ENCODE results near the gene HACD2.
"Not testable (repeated sequence)": the region's sequence is repeated elsewhere in the genome, so short reads cannot be mapped to it uniquely, and the experiment has no call there.

The HACD2 gene

DNA sequence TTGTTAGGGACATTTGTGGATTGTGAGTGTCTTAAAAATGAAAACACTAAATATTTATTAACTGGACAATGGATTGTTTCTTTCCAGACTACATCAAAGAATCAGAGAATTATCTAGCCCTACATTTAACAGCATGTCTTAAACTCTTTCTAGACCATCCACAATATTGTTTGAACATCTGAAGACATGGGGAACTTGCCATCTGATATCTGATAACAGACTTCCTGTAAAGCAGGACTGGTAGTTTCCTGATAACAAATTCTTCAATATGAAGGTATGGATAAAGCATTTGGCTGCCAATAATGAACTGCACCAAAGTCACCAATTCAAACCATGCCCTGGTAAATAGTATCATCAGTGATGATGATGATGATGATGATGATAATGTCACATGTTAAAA lies 26.2 kb upstream of the HACD2 start:
- DNase-seq = no peak

- no peak for DNase-seq
Measured at GRCh38 chr3:123610331-123610730, 25.5 kb upstream of the HACD2 start.

DNA sequence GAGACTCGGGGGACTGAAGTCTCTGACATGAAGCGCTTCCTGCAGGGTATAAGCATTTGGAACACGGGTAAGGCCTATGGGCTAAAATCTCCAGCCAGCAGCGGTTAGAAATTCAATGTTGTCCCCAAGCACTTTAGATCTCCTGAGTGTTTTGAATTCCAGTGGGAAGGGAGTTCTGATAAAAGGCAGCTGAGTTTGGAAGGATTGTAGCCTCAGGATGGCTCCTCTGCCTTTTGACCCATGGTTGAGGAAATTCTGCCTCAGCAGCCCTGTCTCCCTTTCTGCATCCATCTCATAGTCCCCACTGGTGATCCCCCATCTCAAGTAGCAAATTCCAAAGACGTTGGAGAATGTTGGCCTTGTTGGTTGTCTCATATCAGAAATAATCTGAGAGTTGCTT lies 24.2 kb upstream of the HACD2 start:
- DNase-seq = no peak

DNA sequence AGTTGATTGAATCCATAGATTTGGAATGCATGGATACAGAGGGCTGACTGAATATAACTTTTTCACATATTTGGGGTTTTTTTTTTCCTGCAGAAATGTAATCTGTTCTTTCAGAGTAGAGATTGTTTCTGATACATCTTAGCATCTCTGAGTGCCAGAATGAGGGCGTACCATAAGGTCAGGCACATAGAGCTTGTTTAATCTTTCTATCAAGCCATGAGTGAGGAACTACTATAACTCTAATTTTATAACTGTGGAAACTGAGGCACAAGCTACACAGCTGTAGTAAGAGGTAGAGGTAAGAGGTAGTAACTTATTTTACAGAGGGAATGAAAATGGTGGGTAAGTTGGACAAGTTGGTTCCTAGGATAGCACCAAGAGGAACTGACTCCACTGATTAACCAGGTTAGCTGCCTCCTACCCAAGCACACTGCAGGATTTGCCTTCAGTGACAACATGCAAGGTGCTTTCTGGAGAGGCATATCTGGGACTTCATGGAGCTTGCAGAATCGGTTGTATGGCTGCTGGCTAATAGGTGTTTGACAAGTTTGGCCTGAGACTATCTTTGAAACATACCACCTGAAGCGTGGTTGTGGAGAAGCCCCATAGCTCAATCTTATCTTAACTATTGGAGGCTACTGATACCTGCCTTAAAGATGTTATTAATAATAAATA lies 23.5 kb upstream of the HACD2 start:
- DNase-seq = no peak

GRCh38 chr3:123606527-123606926 lies 21.7 kb upstream of the HACD2 start:
- no peak for DNase-seq

DNA sequence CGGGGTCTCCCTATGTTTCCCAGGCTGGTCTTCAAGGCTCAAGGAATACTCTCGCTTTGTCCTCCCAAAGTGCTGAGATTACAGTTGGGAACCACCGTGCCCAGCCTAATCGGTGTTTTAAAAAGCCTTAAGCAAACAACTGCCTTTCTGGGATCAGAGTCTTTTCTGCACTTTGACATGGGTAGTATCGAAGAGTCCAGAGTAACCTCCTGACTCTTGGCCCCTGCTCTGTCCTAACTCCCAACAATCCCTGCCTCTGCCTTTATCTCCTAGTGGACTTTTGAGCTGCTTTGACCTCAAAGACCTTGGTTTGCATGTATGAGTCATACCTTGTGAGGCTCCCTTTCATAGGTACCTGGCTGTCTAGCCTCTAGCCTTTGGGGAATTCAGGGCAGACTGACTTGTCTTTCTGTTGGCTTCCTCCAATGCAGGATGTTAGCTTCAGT lies 21.0 kb upstream of the HACD2 start:
- DNase-seq = no peak

- not testable (repeated sequence) for DNase-seq
Measured at GRCh38 chr3:123603153-123603552, 18.3 kb upstream of the HACD2 start.

GRCh38 chr3:123602325-123602724 lies 17.5 kb upstream of the HACD2 start:
- no peak for DNase-seq

GRCh38 chr3:123600863-123601262 lies 16.0 kb upstream of the HACD2 start:
- not testable (repeated sequence) for DNase-seq

GRCh38 chr3:123597561-123597960 lies 12.7 kb upstream of the HACD2 start:
- DNase-seq = no peak

GRCh38 chr3:123595396-123596180 lies 10.7 kb upstream of the HACD2 start:
- no peak for DNase-seq

- no peak for DNase-seq
Measured at GRCh38 chr3:123593381-123593780, 8.5 kb upstream of the HACD2 start.

DNA sequence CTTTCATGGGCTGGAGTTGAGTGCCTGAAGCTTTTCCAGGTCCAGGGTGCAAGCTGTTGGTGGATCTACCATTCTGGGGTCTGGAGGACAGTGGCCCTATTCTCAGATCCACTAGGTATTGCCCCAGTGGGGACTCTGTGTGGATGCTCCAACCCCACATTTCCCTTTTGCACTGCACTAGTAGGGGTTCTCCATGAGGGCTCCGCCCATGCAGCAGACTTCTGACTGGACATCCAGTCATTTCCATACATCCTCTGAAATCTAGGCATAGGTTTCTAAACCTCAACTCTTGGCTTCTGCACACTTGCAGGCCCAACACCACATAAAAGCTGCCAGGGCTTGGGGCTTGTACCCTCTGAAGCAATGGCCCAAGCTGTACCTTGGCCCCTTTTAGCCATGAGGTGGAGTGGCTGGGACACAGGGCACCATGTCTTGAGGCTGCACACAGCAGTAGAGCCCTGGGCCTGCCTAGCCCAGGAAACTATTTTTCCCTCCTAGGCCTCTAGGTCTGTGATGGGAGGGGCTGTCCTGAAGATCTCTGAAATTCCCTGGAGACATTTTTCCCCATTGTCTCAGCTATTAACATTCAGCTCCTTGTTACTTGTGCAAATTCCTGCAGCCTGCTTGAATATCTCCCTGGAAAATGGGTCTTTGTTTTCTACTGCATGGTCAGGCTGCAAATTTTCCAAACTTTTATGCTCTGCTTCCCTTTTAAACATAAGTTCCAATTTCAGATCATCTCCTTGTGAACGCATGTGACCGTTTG lies 6.0 kb upstream of the HACD2 start:
- DNase-seq = no peak

DNA sequence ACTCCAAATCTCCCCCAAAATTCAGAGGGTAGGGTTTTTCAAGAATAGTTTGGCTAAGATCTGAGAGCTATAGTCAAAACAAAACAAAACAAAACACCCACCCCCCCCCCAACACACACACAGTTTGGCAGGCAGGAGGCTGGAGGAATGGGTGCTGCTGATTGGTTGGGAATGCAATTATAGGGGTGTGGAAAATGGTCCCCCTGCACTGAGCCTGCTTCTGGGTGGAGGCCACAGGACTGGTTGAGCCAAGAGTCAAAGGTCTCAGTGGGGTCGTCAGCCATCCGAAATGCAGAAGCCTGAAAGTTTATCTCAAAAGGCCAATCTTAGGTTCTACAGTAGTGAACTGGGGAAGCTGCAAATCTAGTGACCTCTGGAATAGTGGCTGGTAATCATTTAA lies 2.5 kb upstream of the HACD2 start:
- DNase-seq = no peak

GRCh38 chr3:123586968-123587367 lies 2.1 kb upstream of the HACD2 start:
- no peak for DNase-seq

DNA sequence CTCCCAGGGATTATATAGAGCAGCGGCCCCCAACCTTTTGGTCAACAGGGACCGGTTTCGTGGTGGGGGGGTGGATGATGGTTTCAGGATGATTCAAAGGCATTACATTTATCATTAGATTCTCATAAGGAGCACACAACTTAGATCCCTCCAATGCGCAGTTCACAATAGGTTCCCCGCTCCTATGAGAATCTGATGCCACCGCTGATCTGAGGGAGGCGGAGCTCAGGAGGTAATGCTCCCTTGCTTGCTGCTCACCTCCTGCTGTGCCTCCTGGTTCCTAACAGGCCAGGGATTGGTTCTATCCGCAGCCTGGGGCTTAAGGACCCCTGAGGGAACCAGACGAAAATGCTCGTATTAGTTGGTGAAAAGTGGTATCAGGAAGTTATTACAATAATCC lies 1.3 kb upstream of the HACD2 start:
- DNase-seq = peak; percentile 63

DNA sequence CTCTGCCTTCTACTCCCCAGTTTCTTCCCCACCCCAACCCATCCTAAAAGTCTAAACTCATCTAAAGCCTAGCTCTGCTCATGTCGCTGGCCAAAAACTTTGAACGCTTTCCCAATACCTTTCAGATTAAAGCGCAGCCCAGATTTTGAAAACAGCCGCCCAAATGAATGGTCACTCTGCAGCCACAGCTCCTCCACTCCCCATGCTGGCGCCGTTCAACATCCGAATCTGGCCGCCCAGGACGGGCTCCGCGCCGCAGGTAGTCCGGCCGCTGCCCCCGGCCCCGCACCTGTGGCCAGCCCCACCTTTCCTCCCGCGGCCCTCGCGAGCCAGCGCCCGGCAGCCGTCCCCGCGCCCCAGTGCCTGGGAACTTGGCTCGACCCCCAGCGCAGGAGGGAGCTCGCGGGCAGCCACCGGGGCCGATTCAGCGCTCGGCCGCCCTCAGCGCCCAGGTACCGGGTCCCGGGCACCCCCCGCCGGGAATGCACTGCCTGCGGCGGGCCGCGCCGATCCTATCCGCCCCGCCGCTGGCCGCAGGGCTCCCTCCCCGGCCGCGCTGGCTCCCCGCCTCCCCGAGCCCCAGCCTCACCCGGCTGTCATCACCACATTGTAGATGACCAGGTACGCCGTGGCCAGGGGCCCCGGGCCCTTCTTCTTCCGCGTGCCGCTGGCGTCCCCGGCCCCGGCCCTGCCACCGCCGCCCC lies 417 bp downstream of the HACD2 start:
- no peak for DNase-seq

DNA sequence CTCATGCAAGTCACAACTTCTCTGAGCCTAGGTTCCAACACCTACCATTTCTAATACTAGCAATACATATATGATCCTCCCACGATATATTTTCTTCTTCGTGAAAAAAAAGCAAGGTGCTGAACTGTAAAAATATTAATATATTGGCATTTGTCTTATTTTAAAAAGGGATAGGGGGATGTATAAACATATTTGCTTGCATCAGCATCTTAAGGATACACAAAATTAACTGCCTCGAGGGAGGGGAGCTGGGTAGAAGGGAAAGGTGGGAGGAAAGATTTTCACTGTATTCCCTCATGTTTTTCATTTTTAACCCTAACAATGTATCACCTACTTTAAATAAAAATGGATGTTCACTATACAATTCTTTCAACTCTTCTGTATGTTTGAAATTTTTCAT lies 1.3 kb downstream of the HACD2 start:
- no peak for DNase-seq

- DNase-seq = no peak
Measured at GRCh38 chr3:123582315-123582714, 2.5 kb downstream of the HACD2 start.

- DNase-seq = no peak
Measured at GRCh38 chr3:123576122-123576521, 8.7 kb downstream of the HACD2 start.

DNA sequence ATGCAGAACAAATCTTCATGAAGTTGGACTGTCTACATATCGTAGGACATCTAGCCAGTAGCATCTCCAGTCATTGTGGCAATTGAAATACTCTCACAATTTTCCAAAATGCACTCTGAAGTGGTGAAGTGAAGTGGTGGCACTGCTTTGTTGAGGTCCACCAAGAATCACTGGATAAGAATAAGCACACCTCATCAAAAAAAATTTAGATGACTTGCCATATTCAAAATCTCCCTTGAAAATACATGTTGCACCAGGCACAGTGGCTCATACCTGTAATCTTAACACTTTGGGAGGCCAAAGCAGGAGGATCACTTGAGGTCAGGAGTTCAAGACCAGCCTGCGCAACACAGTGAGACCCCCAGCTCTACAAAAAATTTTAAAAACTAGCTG lies 12.9 kb downstream of the HACD2 start:
- no peak for DNase-seq

GRCh38 chr3:123571264-123571972 lies 13.4 kb downstream of the HACD2 start:
- DNase-seq = no peak

DNA sequence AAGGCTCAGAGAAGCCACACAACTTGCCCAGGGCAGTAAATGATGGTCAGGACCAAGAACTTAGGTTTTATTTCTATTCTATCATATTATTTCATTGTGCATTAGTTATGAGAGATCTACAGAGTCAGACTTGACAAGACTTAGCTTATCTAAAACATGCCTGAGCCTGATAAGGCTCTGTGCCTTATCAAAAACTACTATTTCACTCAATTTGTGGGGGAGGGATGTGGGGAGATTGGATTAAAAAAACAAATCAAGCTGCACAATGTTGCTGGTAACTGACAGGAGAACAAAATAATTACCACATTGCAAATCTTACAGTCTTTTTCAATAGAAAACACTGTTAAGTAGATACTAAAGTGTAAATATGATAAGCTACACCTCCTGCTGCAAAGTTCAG lies 16.0 kb downstream of the HACD2 start:
- DNase-seq = no peak
